Natural killer cell treated with Interleukin-12 subunit alpha and Interleukin-12 subunit beta and Interleukin-15 and Interleukin-18, amount 100 ng/mL, for 72 hours (primary cell): Measurements from ENCODE around the gene KCND2. TPM values are rescaled to one million over a fixed set of nuclear protein-coding genes. Genes with fewer than 3 reads are reported as not detected.
"Not testable (repeated sequence)": the region's sequence is repeated elsewhere in the genome, so short reads cannot be mapped to it uniquely, and the experiment has no call there.

Experiments
- ATAC-seq, 2 donors: fragments of 150-1000 bp; cut with Tn5 transposase in 1 of 2; sonication (Bioruptor Pico), chemical (Tn5 transposase) in 1 of 2; 2 replicates each; pipeline ENCODE4 v1.10.0; 2021
- DNase-seq: peaks from one replicate; pipeline ENCODE4 v3.0.0; 2022; ENCODE audit warnings: low spot score
- H3K27ac Mint-ChIP-seq, 2 donors: 1 replicate in 1 of 2; 2 replicates in 1 of 2; pipeline ENCODE4 v1.8.0; 2022; ENCODE audit warnings: mixed read lengths in 2 of 2, mild to moderate bottlenecking in 1 of 2, moderate library complexity in 1 of 2
- H3K27me3 Mint-ChIP-seq, 2 donors: 1 replicate in 1 of 2; 2 replicates in 1 of 2; pipeline ENCODE4 v1.8.0; 2022; ENCODE audit warnings: mixed read lengths in 2 of 2
- H3K36me3 Mint-ChIP-seq: one replicate; pipeline ENCODE4 v1.8.0; 2022; ENCODE audit warnings: mixed read lengths
- H3K4me1 Mint-ChIP-seq, 2 donors: 1 replicate in 1 of 2; 2 replicates in 1 of 2; pipeline ENCODE4 v1.8.0; 2022; ENCODE audit warnings: low read depth in 2 of 2, mixed read lengths in 2 of 2, mild to moderate bottlenecking in 1 of 2
- H3K4me3 Mint-ChIP-seq: one replicate; pipeline ENCODE4 v1.8.0; 2022; ENCODE audit warnings: mixed read lengths
- H3K9me3 Mint-ChIP-seq: 2 replicates; pipeline ENCODE4 v1.8.0; 2022; ENCODE audit warnings: mixed read lengths
- total RNA-seq, 2 donors: library from RNA; stranded (reverse); gene quantifications; one replicate each; pipeline ENCODE4 v1.2.3, GENCODE V29; 2022

KCND2 gene
- total RNA-seq, 2 donors from 2014 or later = not detected

GRCh38 chr7:120645966-120646365, 373.0 kb downstream of the KCND2 start:
- H3K4me1 Mint-ChIP-seq = peaks cover 0 to 2% of the 10 kb centered on the region in 2 donors
- no peaks in the 10 kb centered on the region for H3K36me3 Mint-ChIP-seq
- H3K4me3 Mint-ChIP-seq = no peak overlapping the region
- no peak overlapping the region for H3K27ac Mint-ChIP-seq
- H3K27me3 Mint-ChIP-seq = no peaks in the 10 kb centered on the region
- DNase-seq (no peak), ATAC-seq (no peak)
- H3K9me3 Mint-ChIP-seq = peaks cover 10% of the 10 kb centered on the region

GRCh38 chr7:120654241-120654640, 381.3 kb downstream of the KCND2 start:
- Mint-ChIP-seq H3K27ac (no peak overlapping the region), H3K36me3 (no peaks in the 10 kb centered on the region), H3K9me3 (peaks cover 10% of the 10 kb centered on the region), H3K4me3 (no peak overlapping the region), H3K27me3 (no peaks in the 10 kb centered on the region), H3K4me1 (peaks cover 0 to 2% of the 10 kb centered on the region in 2 donors)
- ATAC-seq (no peak), DNase-seq (no peak)

- Mint-ChIP-seq H3K36me3 (no peaks in the 10 kb centered on the region), H3K4me3 (no peak overlapping the region), H3K4me1 (no peaks in the 10 kb centered on the region), H3K27ac (no peak overlapping the region), H3K9me3 (no peaks in the 10 kb centered on the region), H3K27me3 (no peaks in the 10 kb centered on the region)
- no peak for ATAC-seq
- no peak for DNase-seq
Measured at GRCh38 chr7:120658516-120658915, 385.5 kb downstream of the KCND2 start.

- no peaks in the 10 kb centered on the region for H3K36me3 Mint-ChIP-seq
- ATAC-seq (no peak), DNase-seq (no peak)
- H3K27me3 Mint-ChIP-seq = no peaks in the 10 kb centered on the region
- no peaks in the 10 kb centered on the region for H3K9me3 Mint-ChIP-seq
- no peak overlapping the region for H3K4me3 Mint-ChIP-seq
- H3K27ac Mint-ChIP-seq = no peak overlapping the region
- H3K4me1 Mint-ChIP-seq = no peaks in the 10 kb centered on the region
Measured at GRCh38 chr7:120662291-120662690, 389.3 kb downstream of the KCND2 start.

- Mint-ChIP-seq H3K27ac (no peak overlapping the region), H3K4me1 (no peaks in the 10 kb centered on the region), H3K27me3 (no peaks in the 10 kb centered on the region), H3K36me3 (no peaks in the 10 kb centered on the region), H3K4me3 (no peak overlapping the region), H3K9me3 (no peaks in the 10 kb centered on the region)
- no peak for ATAC-seq
- DNase-seq = no peak
Measured at GRCh38 chr7:120665068-120665467, 392.1 kb downstream of the KCND2 start.

GRCh38 chr7:120675076-120675475, 402.1 kb downstream of the KCND2 start:
- Mint-ChIP-seq H3K9me3 (peaks cover 13% of the 10 kb centered on the region), H3K4me3 (no peak overlapping the region), H3K4me1 (no peaks in the 10 kb centered on the region), H3K27ac (no peak overlapping the region), H3K36me3 (no peaks in the 10 kb centered on the region), H3K27me3 (no peaks in the 10 kb centered on the region)
- DNase-seq (no peak), ATAC-seq (no peak)

- ATAC-seq = no peak
- Mint-ChIP-seq H3K27ac (no peak overlapping the region), H3K4me3 (no peak overlapping the region), H3K27me3 (no peaks in the 10 kb centered on the region), H3K4me1 (no peaks in the 10 kb centered on the region), H3K36me3 (no peaks in the 10 kb centered on the region), H3K9me3 (peaks cover 3% of the 10 kb centered on the region)
- no peak for DNase-seq
Measured at GRCh38 chr7:120677535-120677934, 404.6 kb downstream of the KCND2 start.

GRCh38 chr7:120680985-120681384, 408.0 kb downstream of the KCND2 start:
- H3K4me3 Mint-ChIP-seq = no peak overlapping the region
- H3K27me3 Mint-ChIP-seq = no peaks in the 10 kb centered on the region
- DNase-seq = no peak
- no peaks in the 10 kb centered on the region for H3K4me1 Mint-ChIP-seq
- no peak for ATAC-seq
- H3K27ac Mint-ChIP-seq = no peak overlapping the region
- no peaks in the 10 kb centered on the region for H3K9me3 Mint-ChIP-seq
- no peaks in the 10 kb centered on the region for H3K36me3 Mint-ChIP-seq

- no peak overlapping the region for H3K27ac Mint-ChIP-seq
- ATAC-seq = no peak
- no peaks in the 10 kb centered on the region for H3K27me3 Mint-ChIP-seq
- H3K36me3 Mint-ChIP-seq = no peaks in the 10 kb centered on the region
- H3K9me3 Mint-ChIP-seq = no peaks in the 10 kb centered on the region
- no peak overlapping the region for H3K4me3 Mint-ChIP-seq
- DNase-seq = no peak
- no peaks in the 10 kb centered on the region for H3K4me1 Mint-ChIP-seq
Measured at GRCh38 chr7:120684463-120684862, 411.5 kb downstream of the KCND2 start.

- Mint-ChIP-seq H3K9me3 (peaks cover 11% of the 10 kb centered on the region), H3K36me3 (no peaks in the 10 kb centered on the region)
- ATAC-seq = no peak
Measured at GRCh38 chr7:120691915-120692314, 418.9 kb downstream of the KCND2 start.

GRCh38 chr7:120695848-120696247, 422.9 kb downstream of the KCND2 start:
- no peak overlapping the region for H3K27ac Mint-ChIP-seq
- H3K4me3 Mint-ChIP-seq = no peak overlapping the region
- ATAC-seq (no peak), DNase-seq (no peak)
- H3K27me3 Mint-ChIP-seq = no peaks in the 10 kb centered on the region
- no peaks in the 10 kb centered on the region for H3K36me3 Mint-ChIP-seq
- H3K4me1 Mint-ChIP-seq = no peaks in the 10 kb centered on the region
- H3K9me3 Mint-ChIP-seq = peaks cover 14% of the 10 kb centered on the region

More at GRCh38 chr7:120691915-120692314, 418.9 kb downstream of the KCND2 start:
- DNase-seq = no peak
- Mint-ChIP-seq H3K4me1 (no peaks in the 10 kb centered on the region), H3K27me3 (no peaks in the 10 kb centered on the region), H3K27ac (no peak overlapping the region), H3K4me3 (no peak overlapping the region)

GRCh38 chr7:120700796-120701195, 427.8 kb downstream of the KCND2 start:
- Mint-ChIP-seq H3K27ac (no peak overlapping the region), H3K4me1 (no peaks in the 10 kb centered on the region), H3K36me3 (no peaks in the 10 kb centered on the region), H3K4me3 (no peak overlapping the region), H3K27me3 (no peaks in the 10 kb centered on the region), H3K9me3 (peaks cover 3% of the 10 kb centered on the region)
- DNase-seq (no peak), ATAC-seq (no peak)

- H3K27ac Mint-ChIP-seq, H3K36me3 Mint-ChIP-seq, H3K4me1 Mint-ChIP-seq: not testable (repeated sequence)
Measured at GRCh38 chr7:120702408-120702807, 429.4 kb downstream of the KCND2 start.

GRCh38 chr7:120703585-120704240, 430.7 kb downstream of the KCND2 start:
- Mint-ChIP-seq H3K27ac (no peak overlapping the region), H3K36me3 (no peaks in the 10 kb centered on the region), H3K4me3 (no peak overlapping the region), H3K9me3 (peaks cover 3% of the 10 kb centered on the region), H3K27me3 (no peaks in the 10 kb centered on the region), H3K4me1 (no peaks in the 10 kb centered on the region)
- ATAC-seq (no peak), DNase-seq (no peak)

More at GRCh38 chr7:120702408-120702807, 429.4 kb downstream of the KCND2 start:
- not testable (repeated sequence) for ATAC-seq, H3K4me3 Mint-ChIP-seq, H3K9me3 Mint-ChIP-seq, H3K27me3 Mint-ChIP-seq, DNase-seq
